ENCODE measurements around the gene DPPA4.

DNA sequence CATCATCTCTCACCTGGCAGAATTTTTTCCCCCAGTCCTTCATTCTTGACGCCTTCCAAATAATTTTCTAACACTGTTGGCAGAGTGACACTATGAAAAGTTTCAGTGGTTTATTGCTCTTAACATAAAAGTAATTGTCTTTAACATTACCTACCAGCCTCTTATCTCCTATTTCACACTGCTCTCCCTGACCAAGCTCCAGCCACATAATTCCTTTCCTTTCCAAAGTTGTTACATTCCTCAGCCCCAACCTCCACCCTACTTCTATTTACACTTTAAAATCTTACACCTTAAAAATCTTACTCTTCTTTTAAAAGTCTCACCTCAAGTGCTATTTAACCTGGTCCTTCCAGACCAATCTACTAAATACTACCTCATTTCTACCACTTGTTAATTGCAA lies 2.8 kb downstream of the DPPA4 start:
- TF ChIP-seq, protein P1, sequence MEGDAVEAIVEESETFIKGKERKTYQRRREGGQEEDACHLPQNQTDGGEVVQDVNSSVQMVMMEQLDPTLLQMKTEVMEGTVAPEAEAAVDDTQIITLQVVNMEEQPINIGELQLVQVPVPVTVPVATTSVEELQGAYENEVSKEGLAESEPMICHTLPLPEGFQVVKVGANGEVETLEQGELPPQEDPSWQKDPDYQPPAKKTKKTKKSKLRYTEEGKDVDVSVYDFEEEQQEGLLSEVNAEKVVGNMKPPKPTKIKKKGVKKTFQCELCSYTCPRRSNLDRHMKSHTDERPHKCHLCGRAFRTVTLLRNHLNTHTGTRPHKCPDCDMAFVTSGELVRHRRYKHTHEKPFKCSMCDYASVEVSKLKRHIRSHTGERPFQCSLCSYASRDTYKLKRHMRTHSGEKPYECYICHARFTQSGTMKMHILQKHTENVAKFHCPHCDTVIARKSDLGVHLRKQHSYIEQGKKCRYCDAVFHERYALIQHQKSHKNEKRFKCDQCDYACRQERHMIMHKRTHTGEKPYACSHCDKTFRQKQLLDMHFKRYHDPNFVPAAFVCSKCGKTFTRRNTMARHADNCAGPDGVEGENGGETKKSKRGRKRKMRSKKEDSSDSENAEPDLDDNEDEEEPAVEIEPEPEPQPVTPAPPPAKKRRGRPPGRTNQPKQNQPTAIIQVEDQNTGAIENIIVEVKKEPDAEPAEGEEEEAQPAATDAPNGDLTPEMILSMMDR (conservative IDR thresholded peaks at IDR 0.05; ENCODE audit: low read length), result no peak
- TF ChIP-seq EZH2phosphoT487 (IDR thresholded peaks at IDR 0.05; ENCODE audit: borderline replicate concordance), result no peak

Measured in Loucy (cell line).